Subcutaneous abdominal adipose tissue (tissue), 5 donors: ENCODE results near the gene SLC10A3.

Source experiments
- H3K27ac ChIP-seq: one replicate; pipeline ENCODE4 v1.7.0; 2013; ENCODE audit warnings: low read depth, mild to moderate bottlenecking, inconsistent platforms, low read length, moderate library complexity
- H3K27me3 ChIP-seq, 5 donors: one replicate each; pipeline ENCODE4 v1.7.0; 2013; ENCODE audit warnings: low read length in 5 of 5, inconsistent platforms in 1 of 5; ENCODE audit not compliant: control insufficient read depth in 5 of 5, insufficient read depth in 4 of 5
- H3K36me3 ChIP-seq, 5 donors: one replicate each; pipeline ENCODE4 v1.7.0; 2013; ENCODE audit warnings: low read length in 5 of 5; ENCODE audit not compliant: control insufficient read depth in 5 of 5, insufficient read depth in 5 of 5
- H3K4me1 ChIP-seq, 5 donors: one replicate each; pipeline ENCODE4 v1.7.0; 2013; ENCODE audit warnings: low read length in 5 of 5, mild to moderate bottlenecking in 3 of 5, moderate library complexity in 1 of 5; ENCODE audit not compliant: control insufficient read depth in 5 of 5, insufficient read depth in 5 of 5
- H3K4me3 ChIP-seq, 5 donors: one replicate each; pipeline ENCODE4 v1.7.0; 2013; ENCODE audit warnings: low read length in 5 of 5, low read depth in 1 of 5
- H3K9ac ChIP-seq, 5 donors: one replicate each; pipeline ENCODE4 v1.7.0; 2013; ENCODE audit warnings: low read length in 5 of 5, mild to moderate bottlenecking in 4 of 5, moderate library complexity in 3 of 5
- H3K9me3 ChIP-seq, 5 donors: one replicate each; pipeline ENCODE4 v1.7.0; 2013; ENCODE audit warnings: low read length in 5 of 5; ENCODE audit not compliant: control insufficient read depth in 5 of 5
- donor health status: healthy.
- donor health status: healthy.
- donor health status: healthy.
- donor health status: healthy.
- donor health status: healthy.

The SLC10A3 gene

GRCh38 chrX:154444755-154445246, 45.6 kb downstream of the SLC10A3 start:
- H3K9me3 ChIP-seq, result no peaks in the 10 kb centered on the region
- peak overlapping the region; percentile 57 for H3K27ac ChIP-seq
- peaks cover 0 to 64% (median 39%) of the 10 kb centered on the region in 5 donors for H3K36me3 ChIP-seq
- peaks cover 0 to 13% (median 4%) of the 10 kb centered on the region in 5 donors for H3K27me3 ChIP-seq
- peak overlapping the region; percentile 36 to 72 (median 61) for H3K4me3 ChIP-seq
- peak overlapping the region in 4 of 5 donors; percentile 48 to 78 (median 70) for H3K9ac ChIP-seq
- peaks cover 0 to 26% (median 18%) of the 10 kb centered on the region in 5 donors for H3K4me1 ChIP-seq

- Histone ChIP-seq H3K4me1 (peaks cover 0 to 26% (median 18%) of the 10 kb centered on the region in 5 donors), H3K4me3 (peak within 1 kb of the TSS; percentile 43 to 72 (median 61)), H3K9me3 (no peaks in the 10 kb centered on the region), H3K36me3 (peaks cover 0 to 62% (median 33%) of the 10 kb centered on the region in 5 donors), H3K27ac (peak within 1 kb of the TSS; percentile 57), H3K9ac (peak within 1 kb of the TSS in 4 of 5 donors; percentile 48 to 78 (median 70)), H3K27me3 (peaks cover 0 to 10% (median 4%) of the 10 kb centered on the region in 5 donors)
Measured at GRCh38 chrX:154443992-154444754, 46.3 kb downstream of the SLC10A3 start, which contains the start of gene FAM50A. Gene FAM50A (plus strand): TSS chrX:154444141. CDS start chrX:154444236, 95 bp downstream.

- H3K4me1 ChIP-seq, result peaks cover 0 to 33% (median 22%) of the 10 kb centered on the region in 5 donors
- H3K9me3 ChIP-seq, result no peaks in the 10 kb centered on the region
- H3K4me3 ChIP-seq, result peak overlapping the region; percentile 2 to 56 (median 44)
- H3K36me3 ChIP-seq, result peaks cover 0 to 60% (median 30%) of the 10 kb centered on the region in 5 donors
- H3K9ac ChIP-seq, result peak overlapping the region in 3 of 5 donors; percentile 4 to 53 (median 43)
- H3K27me3 ChIP-seq, result peaks cover 0 to 10% (median 4%) of the 10 kb centered on the region in 5 donors
- H3K27ac ChIP-seq, result no peak overlapping the region
Measured at GRCh38 chrX:154443479-154443910, 46.9 kb downstream of the SLC10A3 start.

- no peaks in the 10 kb centered on the region for H3K9me3 ChIP-seq
- peaks cover 0 to 10% (median 5%) of the 10 kb centered on the region in 5 donors for H3K27me3 ChIP-seq
- peaks cover 1 to 43% (median 32%) of the 10 kb centered on the region in 5 donors for H3K4me1 ChIP-seq
- H3K27ac ChIP-seq, result no peak overlapping the region
- H3K9ac ChIP-seq, result no peak overlapping the region
- peaks cover 0 to 48% (median 23%) of the 10 kb centered on the region in 5 donors for H3K36me3 ChIP-seq
- no peak overlapping the region for H3K4me3 ChIP-seq
Measured at GRCh38 chrX:154441984-154442707, 48.3 kb downstream of the SLC10A3 start.

- Histone ChIP-seq H3K4me1 (peaks cover 1 to 43% (median 32%) of the 10 kb centered on the region in 5 donors), H3K36me3 (peaks cover 0 to 42% (median 23%) of the 10 kb centered on the region in 5 donors), H3K27me3 (peaks cover 0 to 8% (median 4%) of the 10 kb centered on the region in 5 donors)
Measured at GRCh38 chrX:154441564-154441963, 48.9 kb downstream of the SLC10A3 start.

GRCh38 chrX:154440623-154441357, 49.6 kb downstream of the SLC10A3 start:
- H3K27me3 ChIP-seq, result peaks cover 0 to 8% (median 2%) of the 10 kb centered on the region in 5 donors
- H3K4me1 ChIP-seq, result peaks cover 1 to 42% (median 35%) of the 10 kb centered on the region in 5 donors
- H3K27ac ChIP-seq, result no peak overlapping the region
- peaks cover 0 to 2% (median 0%) of the 10 kb centered on the region in 5 donors for H3K9me3 ChIP-seq
- H3K4me3 ChIP-seq, result no peak overlapping the region
- H3K36me3 ChIP-seq, result peaks cover 0 to 36% (median 23%) of the 10 kb centered on the region in 5 donors
- no peak overlapping the region for H3K9ac ChIP-seq

More at GRCh38 chrX:154441564-154441963, 48.9 kb downstream of the SLC10A3 start:
- Histone ChIP-seq H3K27ac (no peak overlapping the region), H3K4me3 (no peak overlapping the region), H3K9me3 (no peaks in the 10 kb centered on the region), H3K9ac (no peak overlapping the region)

GRCh38 chrX:154439841-154440240, 50.6 kb downstream of the SLC10A3 start:
- Histone ChIP-seq H3K4me1 (peaks cover 1 to 32% (median 27%) of the 10 kb centered on the region in 5 donors), H3K27ac (no peak overlapping the region), H3K36me3 (peaks cover 0 to 44% (median 29%) of the 10 kb centered on the region in 5 donors)

GRCh38 chrX:154437971-154438893, 52.2 kb downstream of the SLC10A3 start:
- Histone ChIP-seq H3K9ac (peak overlapping the region in 2 of 5 donors; percentile 46 to 57), H3K4me1 (peaks cover 1 to 22% (median 17%) of the 10 kb centered on the region in 5 donors), H3K4me3 (peak overlapping the region; percentile 55 to 76 (median 67)), H3K9me3 (peaks cover 0 to 2% (median 0%) of the 10 kb centered on the region in 5 donors), H3K27ac (no peak overlapping the region), H3K36me3 (peaks cover 0 to 61% (median 45%) of the 10 kb centered on the region in 5 donors), H3K27me3 (peaks cover 0 to 12% (median 3%) of the 10 kb centered on the region in 5 donors)

More at GRCh38 chrX:154439841-154440240, 50.6 kb downstream of the SLC10A3 start:
- peaks cover 0 to 9% (median 0%) of the 10 kb centered on the region in 5 donors for H3K27me3 ChIP-seq
- peaks cover 0 to 2% (median 0%) of the 10 kb centered on the region in 5 donors for H3K9me3 ChIP-seq
- H3K4me3 ChIP-seq, result no peak overlapping the region
- H3K9ac ChIP-seq, result no peak overlapping the region
